Activated CD4-positive, alpha-beta T cell treated with anti-CD3 and anti-CD28 coated beads, Interleukin-2, amount 10 ng/mL, durations not matched to agents 7 days and 5 days (primary cell): Measurements from ENCODE around the gene POLR2J. TPM values are rescaled to one million over a fixed set of nuclear protein-coding genes. Genes with fewer than 3 reads are reported as not detected.
"Not testable (repeated sequence)": the region's sequence is repeated elsewhere in the genome, so short reads cannot be mapped to it uniquely, and the experiment has no call there.

Experiments used
- CTCF ChIA-PET: fragments of 350-600 bp; sonication (Branson Sonifier 250); formaldehyde crosslinking; loops from one replicate; lab custom pipeline; 2021; ENCODE audit warnings: antibody characterized with exemption; lab: Charles Lee
- POLR2A ChIA-PET: fragments of 350-600 bp; sonication (Branson Sonifier 250); formaldehyde crosslinking; loops from one replicate; lab custom pipeline; 2021; ENCODE audit warnings: antibody characterized with exemption; lab: Charles Lee
- DNase-seq: peaks from one replicate; pipeline ENCODE4 v3.0.0-alpha.2; 2020
- H3K27ac Mint-ChIP-seq: one replicate; pipeline ENCODE4 v1.8.0; 2021; ENCODE audit warnings: mild to moderate bottlenecking, moderate library complexity, mixed read lengths
- H3K27me3 Mint-ChIP-seq: one replicate; pipeline ENCODE4 v1.8.0; 2021; ENCODE audit warnings: mixed read lengths
- H3K36me3 Mint-ChIP-seq: one replicate; pipeline ENCODE4 v1.8.0; 2021; ENCODE audit warnings: low read depth, mixed read lengths
- H3K4me1 Mint-ChIP-seq: one replicate; pipeline ENCODE4 v1.8.0; 2021; ENCODE audit warnings: mixed read lengths
- H3K4me3 Mint-ChIP-seq: one replicate; pipeline ENCODE4 v1.8.0; 2021; ENCODE audit warnings: mild to moderate bottlenecking, moderate library complexity, mixed read lengths
- H3K9me3 Mint-ChIP-seq: one replicate; pipeline ENCODE4 v1.8.0; 2021; ENCODE audit warnings: mixed read lengths
- total RNA-seq, 2 experiments: library from RNA; stranded (reverse); gene quantifications; one replicate each; pipeline ENCODE4 v1.2.3, GENCODE V29; 2021

POLR2J gene
- total RNA-seq, 2 experiments from 2014 or later = 44.3 to 56.4 TPM

GRCh38 chr7:102467581-102468477, 10.9 kb downstream of the POLR2J start:
- H3K27ac Mint-ChIP-seq = no peak overlapping the region
- no peaks in the 10 kb centered on the region for H3K27me3 Mint-ChIP-seq
- H3K36me3 Mint-ChIP-seq = peaks cover 6% of the 10 kb centered on the region
- H3K4me3 Mint-ChIP-seq = no peak overlapping the region
- peaks cover 21% of the 10 kb centered on the region for H3K4me1 Mint-ChIP-seq
- POLR2A ChIA-PET = no interaction called here
- DNase-seq = no peak
- CTCF ChIA-PET = interaction anchor here (1.5 kb wide), 1 partner anchor 42 kb away, joined by 3 read pairs; no protein-coding TSS in a partner anchor
- no peaks in the 10 kb centered on the region for H3K9me3 Mint-ChIP-seq

GRCh38 chr7:102466097-102466496, 12.6 kb downstream of the POLR2J start:
- no peak for DNase-seq
- no peaks in the 10 kb centered on the region for H3K27me3 Mint-ChIP-seq
- H3K27ac Mint-ChIP-seq = no peak overlapping the region
- POLR2A ChIA-PET = no interaction called here
- CTCF ChIA-PET = interaction anchor here (0.6 to 1.5 kb wide), 2 partner anchors 18 to 41 kb away, joined by 3 read pairs; no protein-coding TSS in a partner anchor
- peaks cover 26% of the 10 kb centered on the region for H3K4me1 Mint-ChIP-seq
- H3K4me3 Mint-ChIP-seq = peak overlapping the region; percentile 96
- peaks cover 4% of the 10 kb centered on the region for H3K36me3 Mint-ChIP-seq
- no peaks in the 10 kb centered on the region for H3K9me3 Mint-ChIP-seq

GRCh38 chr7:102464577-102465280, 14.0 kb downstream of the POLR2J start, which contains the start of the genes ALKBH4 and LRWD1:
Gene ALKBH4, minus strand, starts transcription at chr7:102464863. Its CDS starts 27 bp downstream, at chr7:102464836.
Gene LRWD1, plus strand, starts transcription at chr7:102464984. Its CDS starts 97 bp downstream, at chr7:102465081.
- Mint-ChIP-seq H3K27me3 (no peaks in the 10 kb centered on the region), H3K36me3 (peaks cover 2% of the 10 kb centered on the region), H3K27ac (peak within 1 kb of the TSS; percentile 91), H3K9me3 (no peaks in the 10 kb centered on the region), H3K4me3 (peak within 1 kb of the TSS; percentile 96), H3K4me1 (peaks cover 26% of the 10 kb centered on the region)
- DNase-seq = peak; percentile 93
- POLR2A ChIA-PET = no interaction called here
- CTCF ChIA-PET = interaction anchor here (0.7 to 2.0 kb wide), 3 partner anchors 39 to 67 kb away, joined by 4 to 7 read pairs (median 6); no protein-coding TSS in a partner anchor

- H3K27me3 Mint-ChIP-seq = no peaks in the 10 kb centered on the region
- DNase-seq = no peak
- H3K36me3 Mint-ChIP-seq = peaks cover 2% of the 10 kb centered on the region
- H3K4me3 Mint-ChIP-seq = peak overlapping the region; percentile 96
- POLR2A ChIA-PET = no interaction called here
- CTCF ChIA-PET = interaction anchor here (0.7 to 2.0 kb wide), 5 partner anchors 16 to 66 kb away, joined by 3 to 7 read pairs (median 4); no protein-coding TSS in a partner anchor
- peaks cover 26% of the 10 kb centered on the region for H3K4me1 Mint-ChIP-seq
- peak overlapping the region; percentile 91 for H3K27ac Mint-ChIP-seq
- H3K9me3 Mint-ChIP-seq = no peaks in the 10 kb centered on the region
Measured at GRCh38 chr7:102463841-102464576, 14.7 kb downstream of the POLR2J start.

- H3K27ac Mint-ChIP-seq = no peak overlapping the region
- H3K36me3 Mint-ChIP-seq = peaks cover 6% of the 10 kb centered on the region
- H3K9me3 Mint-ChIP-seq = no peaks in the 10 kb centered on the region
- H3K4me1 Mint-ChIP-seq = peaks cover 15% of the 10 kb centered on the region
- no peak overlapping the region for H3K4me3 Mint-ChIP-seq
- no peak for DNase-seq
- H3K27me3 Mint-ChIP-seq = no peaks in the 10 kb centered on the region
- POLR2A ChIA-PET = interaction anchor here (1.4 kb wide), 1 partner anchor 12 kb away, joined by 5 read pairs; no protein-coding TSS in a partner anchor
- CTCF ChIA-PET = interaction anchor here (0.6 kb wide), 1 partner anchor 21 kb away, joined by 3 read pairs; no protein-coding TSS in a partner anchor
Measured at GRCh38 chr7:102460467-102460866, 18.3 kb downstream of the POLR2J start.

- peaks cover 14% of the 10 kb centered on the region for H3K4me1 Mint-ChIP-seq
- no peaks in the 10 kb centered on the region for H3K27me3 Mint-ChIP-seq
- H3K27ac Mint-ChIP-seq = no peak overlapping the region
- H3K36me3 Mint-ChIP-seq = peaks cover 6% of the 10 kb centered on the region
- ChIA-PET CTCF (no interaction called here), POLR2A (interaction anchor here (1.4 kb wide), 1 partner anchor 11 kb away, joined by 5 read pairs; no protein-coding TSS in a partner anchor)
- no peak overlapping the region for H3K4me3 Mint-ChIP-seq
- H3K9me3 Mint-ChIP-seq = no peaks in the 10 kb centered on the region
- no peak for DNase-seq
Measured at GRCh38 chr7:102459221-102459844, 19.4 kb downstream of the POLR2J start.

- CTCF ChIA-PET = interaction anchor here (1.2 kb wide), 1 partner anchor 48 kb away, joined by 6 read pairs; no protein-coding TSS in a partner anchor
- POLR2A ChIA-PET = no interaction called here
- H3K27me3 Mint-ChIP-seq = no peaks in the 10 kb centered on the region
- H3K4me1 Mint-ChIP-seq = peaks cover under 1% of the 10 kb centered on the region
- H3K36me3 Mint-ChIP-seq = peaks cover 6% of the 10 kb centered on the region
- H3K9me3 Mint-ChIP-seq = no peaks in the 10 kb centered on the region
- no peak overlapping the region for H3K4me3 Mint-ChIP-seq
- no peak overlapping the region for H3K27ac Mint-ChIP-seq
- DNase-seq = no peak
Measured at GRCh38 chr7:102457352-102457924, 21.3 kb downstream of the POLR2J start.

GRCh38 chr7:102456327-102456726, 22.4 kb downstream of the POLR2J start:
- ChIA-PET POLR2A (no interaction called here), CTCF (interaction anchor here (0.8 to 1.2 kb wide), 3 partner anchors 18 to 47 kb away, joined by 3 to 6 read pairs (median 3); no protein-coding TSS in a partner anchor)
- H3K36me3 Mint-ChIP-seq = peaks cover 6% of the 10 kb centered on the region
- no peak overlapping the region for H3K27ac Mint-ChIP-seq
- H3K4me3 Mint-ChIP-seq = no peak overlapping the region
- DNase-seq = no peak
- no peaks in the 10 kb centered on the region for H3K9me3 Mint-ChIP-seq
- no peaks in the 10 kb centered on the region for H3K27me3 Mint-ChIP-seq
- H3K4me1 Mint-ChIP-seq = no peaks in the 10 kb centered on the region

GRCh38 chr7:102455596-102455995, 23.1 kb downstream of the POLR2J start:
- no peak overlapping the region for H3K4me3 Mint-ChIP-seq
- no peaks in the 10 kb centered on the region for H3K9me3 Mint-ChIP-seq
- H3K4me1 Mint-ChIP-seq = no peaks in the 10 kb centered on the region
- ChIA-PET POLR2A (no interaction called here), CTCF (interaction anchor here (1.0 kb wide), 1 partner anchor 17 kb away, joined by 3 read pairs; no protein-coding TSS in a partner anchor)
- no peak overlapping the region for H3K27ac Mint-ChIP-seq
- peaks cover 6% of the 10 kb centered on the region for H3K36me3 Mint-ChIP-seq
- no peaks in the 10 kb centered on the region for H3K27me3 Mint-ChIP-seq
- DNase-seq = no peak

GRCh38 chr7:102454932-102455331, 23.8 kb downstream of the POLR2J start:
- POLR2A ChIA-PET, H3K36me3 Mint-ChIP-seq, H3K27me3 Mint-ChIP-seq, H3K9me3 Mint-ChIP-seq, H3K4me1 Mint-ChIP-seq, DNase-seq, H3K4me3 Mint-ChIP-seq: not testable (repeated sequence)
- CTCF ChIA-PET = interaction anchor here (0.5 to 1.8 kb wide), 2 partner anchors 42 to 65 kb away, joined by 3 to 5 read pairs; no protein-coding TSS in a partner anchor
- peak overlapping the region; percentile 11 for H3K27ac Mint-ChIP-seq

GRCh38 chr7:102454468-102454867, 24.3 kb downstream of the POLR2J start:
- Mint-ChIP-seq H3K27ac (peak overlapping the region; percentile 11), H3K36me3 (peaks cover 6% of the 10 kb centered on the region), H3K27me3 (no peaks in the 10 kb centered on the region), H3K9me3 (no peaks in the 10 kb centered on the region), H3K4me3 (no peak overlapping the region), H3K4me1 (no peaks in the 10 kb centered on the region)
- DNase-seq = no peak
- CTCF ChIA-PET = interaction anchor here (0.5 to 1.8 kb wide), 2 partner anchors 42 to 65 kb away, joined by 3 to 5 read pairs; no protein-coding TSS in a partner anchor
- POLR2A ChIA-PET = no interaction called here
